8988T (cell line): ENCODE results near the gene PLEKHG5.
A peak's percentile ranks its signal among the peaks of the same experiment; 100 is the strongest.

ENCODE experiments used
- DNase-seq: peaks from one replicate; pipeline ENCODE4 v3.0.0; 2011

Gene PLEKHG5

DNA sequence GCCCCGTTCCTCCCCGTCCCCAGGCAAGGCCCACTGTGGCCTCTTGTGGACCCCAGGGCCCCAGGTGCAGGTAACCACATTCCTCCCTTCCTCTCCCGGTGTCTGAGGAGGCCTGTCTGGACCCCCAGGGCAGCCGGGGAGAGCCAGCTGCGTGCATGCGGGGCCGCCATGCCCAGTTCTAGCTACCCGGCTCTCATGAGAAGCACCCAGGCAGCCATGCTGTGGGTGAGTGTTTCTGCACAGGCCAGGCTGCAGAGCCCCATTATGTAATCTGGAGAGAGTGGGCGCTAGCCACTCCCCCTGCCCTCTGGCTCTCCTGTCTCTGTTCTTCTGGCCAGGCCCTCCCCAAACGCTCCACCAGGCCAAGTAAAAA, 18.4 kb upstream of the PLEKHG5 start:
- DNase-seq, result no peak

DNA sequence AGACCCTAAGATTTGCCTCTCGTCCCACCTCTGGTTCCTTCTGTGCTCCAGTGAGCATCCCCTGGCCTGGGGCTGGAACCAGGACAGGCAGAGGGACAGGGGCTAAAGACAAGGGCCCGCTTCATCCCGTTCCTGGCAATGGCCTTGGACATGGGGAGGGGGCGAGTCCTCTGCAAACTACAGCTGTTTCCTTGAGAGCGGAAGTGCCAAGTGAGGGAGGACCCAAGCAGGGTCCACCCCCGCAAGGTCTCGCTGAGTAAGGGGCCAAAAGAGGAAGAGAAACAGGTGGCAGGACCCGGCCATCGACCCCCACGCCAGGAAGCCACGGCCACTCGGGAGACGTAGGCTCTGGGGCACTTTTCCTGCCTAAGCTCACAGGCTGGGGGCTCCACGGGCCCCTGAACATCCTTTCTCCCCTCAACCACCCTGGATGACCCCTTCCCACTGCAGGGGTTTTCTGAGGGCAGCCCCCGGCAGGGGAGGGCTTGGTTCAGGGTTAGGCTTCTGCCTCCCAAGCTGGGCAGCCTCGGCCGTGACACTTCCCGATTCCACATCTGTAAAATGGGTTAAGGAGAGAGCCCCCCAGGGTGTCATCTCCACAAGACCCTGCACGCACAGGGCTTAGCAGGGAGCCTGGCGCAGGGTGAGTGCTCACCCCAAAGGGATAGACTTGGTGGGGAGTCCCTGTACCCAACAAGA, 17.9 kb upstream of the PLEKHG5 start:
- no peak for DNase-seq

DNA sequence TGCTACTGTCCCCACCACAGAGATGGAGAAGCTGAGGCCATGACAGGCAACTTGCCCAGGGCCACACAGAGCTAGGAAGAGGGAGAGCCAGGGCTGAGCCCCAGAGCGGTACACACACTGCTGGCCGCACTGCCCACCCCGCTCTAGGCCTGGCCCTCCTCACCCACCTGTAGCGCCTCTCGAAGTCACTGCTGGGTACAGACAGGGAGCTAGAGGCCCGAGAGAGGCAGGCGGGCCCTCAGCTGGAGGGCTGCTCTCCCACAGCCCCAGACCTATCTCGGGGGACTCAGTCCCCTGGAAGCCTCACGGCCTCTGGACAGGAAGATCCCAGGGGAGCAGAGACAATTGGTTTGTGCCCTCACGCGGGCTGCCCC, 17.3 kb upstream of the PLEKHG5 start:
- DNase-seq, result no peak

DNA sequence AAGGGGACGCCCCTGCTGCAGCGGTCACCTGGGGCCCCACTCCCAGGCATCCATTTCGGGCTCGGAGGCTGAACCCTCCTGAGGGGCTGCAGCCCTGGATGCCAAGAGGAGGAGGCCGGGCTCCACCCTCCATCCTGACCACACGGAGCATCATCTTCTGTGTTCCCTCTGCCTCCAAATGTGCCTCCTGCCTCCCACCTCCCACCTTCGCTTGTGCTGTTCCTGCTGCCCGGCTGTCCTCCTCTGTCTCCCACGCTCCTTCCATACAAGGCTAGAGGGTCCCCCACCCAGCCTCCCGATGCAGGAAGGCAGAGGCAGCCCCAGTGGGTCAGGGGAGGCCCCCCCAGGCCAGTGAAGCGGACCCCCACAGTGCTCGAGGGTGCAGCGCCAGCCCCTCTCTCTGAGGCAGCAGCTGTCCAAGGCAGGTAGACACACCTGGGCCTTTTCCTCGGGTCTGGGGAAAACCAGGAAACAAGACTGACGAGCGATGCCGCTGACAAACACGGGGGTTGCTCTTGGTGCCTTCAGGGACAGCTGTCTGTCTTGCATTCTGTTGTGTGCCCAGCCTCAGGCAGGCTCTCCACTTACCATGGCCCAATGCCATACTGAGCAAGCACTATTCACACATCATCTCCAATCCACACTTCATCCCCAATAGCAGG, 16.8 kb upstream of the PLEKHG5 start:
- DNase-seq, result no peak

DNA sequence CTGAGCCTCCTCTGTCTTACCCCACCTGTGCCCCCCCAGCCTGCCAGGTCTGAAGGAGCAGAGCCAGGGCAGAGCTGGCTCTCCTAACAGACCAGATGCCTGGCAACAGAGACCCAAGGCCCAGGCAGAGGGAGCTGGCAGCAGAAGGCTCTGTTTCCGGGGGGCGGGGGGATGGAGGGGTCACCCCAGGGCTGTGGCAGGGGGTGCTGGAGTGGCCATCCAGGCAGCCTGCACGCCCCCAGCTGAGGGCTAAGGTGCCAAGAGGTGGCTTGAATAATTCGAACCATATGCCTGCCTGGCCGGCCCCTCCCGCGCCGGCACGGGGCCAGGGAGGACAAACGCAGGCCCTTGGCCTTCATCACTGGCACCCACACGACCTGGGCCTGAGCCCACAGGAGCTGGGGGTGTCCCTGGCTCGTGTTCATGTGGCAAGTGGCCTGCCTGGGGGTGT, 16.0 kb upstream of the PLEKHG5 start:
- no peak for DNase-seq

DNA sequence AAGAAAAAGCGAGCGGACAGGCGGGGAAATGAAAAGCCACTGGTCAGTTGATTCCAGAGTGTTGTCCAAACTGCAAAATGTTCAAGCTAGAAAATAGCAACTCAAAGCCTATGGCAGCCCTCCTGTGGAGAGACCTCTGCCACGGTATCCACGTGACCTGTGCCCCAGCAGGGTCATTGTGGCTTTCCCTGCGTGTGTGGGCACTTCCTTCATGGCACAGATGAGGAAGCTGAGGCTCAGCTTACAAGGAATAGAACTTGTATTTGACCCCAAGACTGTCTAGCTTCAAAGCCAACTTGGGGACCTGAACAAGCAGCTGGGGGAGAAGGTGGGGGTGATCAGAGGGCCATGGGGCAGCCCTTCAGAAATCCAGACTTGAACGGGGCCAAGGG, 15.6 kb upstream of the PLEKHG5 start:
- DNase-seq, result no peak

DNA sequence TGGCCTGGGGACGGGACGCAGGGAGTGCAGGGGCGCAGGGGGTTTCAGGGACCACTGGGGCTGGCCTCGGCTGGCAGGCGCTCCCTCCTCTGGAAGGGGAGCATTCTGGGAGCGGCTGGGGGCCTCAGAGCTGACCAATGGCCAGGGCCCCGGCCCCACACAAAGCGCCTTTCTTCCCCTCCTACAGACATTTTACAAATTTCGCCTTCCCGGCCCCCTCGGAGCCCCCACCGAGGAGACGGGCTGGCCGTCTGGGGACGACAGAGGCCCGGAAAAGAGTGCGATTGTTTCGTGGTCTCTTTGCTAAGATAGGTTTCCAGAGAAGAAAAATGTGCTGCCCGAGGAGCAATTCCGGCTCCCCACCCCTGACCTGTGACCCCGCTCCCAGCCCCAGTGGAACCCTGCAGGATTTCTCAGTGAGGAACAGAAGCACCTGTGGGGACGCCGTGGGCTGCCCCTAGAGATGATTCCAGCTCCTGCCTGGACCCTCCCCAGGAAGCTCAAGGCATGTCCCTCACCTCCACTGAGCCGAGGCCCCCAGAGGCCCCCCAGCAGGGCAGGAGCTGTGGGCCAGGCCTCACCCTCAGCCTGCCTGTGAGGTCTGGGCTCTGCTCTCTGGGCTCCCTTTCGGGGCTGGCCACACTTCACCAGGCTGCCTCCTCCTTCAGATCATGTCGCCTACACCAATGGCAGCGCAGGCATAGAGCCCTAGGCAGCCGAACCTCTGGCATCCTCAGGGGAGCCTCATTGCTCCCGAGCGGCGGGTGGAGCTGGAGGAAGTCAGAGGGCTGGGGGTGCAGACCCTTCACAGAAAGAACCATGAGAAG, 15.0 kb upstream of the PLEKHG5 start:
- no peak for DNase-seq

DNA sequence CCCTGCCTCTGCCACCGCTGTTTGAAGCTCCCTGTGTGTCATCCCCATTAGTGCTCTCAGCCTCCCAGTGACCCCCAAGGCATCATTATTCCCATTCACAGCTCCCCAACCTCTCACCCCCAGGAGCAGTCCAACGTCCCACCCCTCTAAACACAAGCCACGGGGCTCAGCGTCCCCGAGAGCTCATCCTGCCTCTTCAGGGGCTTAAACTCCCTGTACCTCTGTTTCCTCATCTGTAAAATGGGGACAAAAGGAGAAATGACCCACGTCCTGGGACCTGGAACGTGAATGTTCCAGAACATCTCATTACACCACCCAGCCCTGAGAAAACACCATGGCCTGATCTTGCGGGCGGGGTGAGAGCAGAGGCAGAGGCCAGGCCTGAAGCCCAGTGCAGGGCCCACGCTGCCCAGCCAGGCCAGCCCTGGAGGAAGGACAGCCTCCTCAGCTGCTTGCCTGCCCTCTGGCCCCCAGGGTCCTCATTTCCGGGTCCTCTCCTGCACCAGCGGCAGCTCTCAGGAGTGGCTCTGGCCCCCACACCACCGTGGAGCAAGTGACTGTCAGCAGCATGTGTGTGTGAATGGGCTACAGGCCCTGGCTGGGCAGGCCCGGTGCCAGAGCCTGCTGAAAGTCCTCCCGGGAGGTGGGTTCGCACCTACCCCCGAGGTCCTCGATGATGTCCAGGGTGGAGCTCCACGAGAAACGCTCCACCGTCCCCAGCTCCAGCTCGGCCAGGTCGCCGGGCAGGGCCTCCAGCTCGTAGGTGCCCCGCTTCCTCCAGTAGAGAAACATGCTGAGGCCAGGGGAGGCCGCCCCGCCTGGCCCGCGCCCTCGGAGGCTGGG, 14.1 kb upstream of the PLEKHG5 start:
- DNase-seq, result no peak

DNA sequence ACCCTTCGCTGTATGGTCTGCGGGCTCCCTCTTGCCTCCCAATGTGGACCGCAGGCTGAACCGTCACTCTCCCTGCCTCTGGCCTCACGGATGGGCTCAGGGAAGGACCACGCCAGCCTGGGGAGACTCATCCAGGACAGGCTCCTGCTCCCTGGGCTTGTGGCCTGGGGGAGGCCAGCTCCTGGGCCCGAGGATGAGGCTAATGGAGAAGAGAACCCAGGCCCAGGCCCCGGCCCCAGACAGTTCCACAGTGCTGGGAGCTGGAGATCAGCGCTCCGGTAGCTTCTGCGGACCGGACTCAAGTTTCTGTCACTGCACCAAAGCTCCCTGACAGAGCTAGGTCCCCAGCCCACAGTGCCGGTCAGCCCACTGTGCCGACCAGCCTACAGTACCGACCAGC, 13.4 kb upstream of the PLEKHG5 start:
- DNase-seq, result no peak

DNA sequence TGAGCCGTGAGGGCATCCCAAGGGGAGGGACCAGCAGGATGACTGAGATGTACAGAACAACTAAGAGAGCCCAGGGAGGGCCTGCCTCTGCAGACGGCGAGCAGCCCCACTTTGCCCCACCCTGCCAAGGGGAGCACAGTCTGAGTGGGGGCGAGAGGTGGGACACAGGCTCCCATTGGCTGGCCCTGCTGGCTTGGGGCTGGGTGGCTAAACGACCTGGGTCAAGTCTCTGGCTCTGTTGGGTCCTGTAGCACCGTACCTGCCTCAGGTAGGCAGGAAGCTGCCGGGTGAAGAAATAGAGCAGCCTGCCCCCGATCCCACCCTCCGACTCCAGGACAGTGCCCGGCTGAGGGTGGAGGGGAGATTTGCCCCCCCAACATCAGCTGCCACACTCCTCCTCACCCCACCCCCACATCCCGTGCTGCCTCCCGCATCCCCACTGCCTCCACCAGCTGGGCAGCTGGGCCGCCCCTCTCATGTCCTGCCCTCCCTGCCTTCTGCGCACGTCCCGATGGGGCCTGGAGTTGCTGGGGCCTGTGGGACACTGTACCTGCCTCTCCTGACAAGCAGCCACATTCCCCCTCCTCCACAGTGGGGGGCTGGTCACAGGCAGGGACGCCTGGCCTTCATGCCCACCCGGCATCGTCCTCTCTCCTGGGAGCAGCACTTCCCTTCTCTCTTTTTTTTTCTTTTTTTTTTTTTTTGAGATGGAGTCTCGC, 12.6 kb upstream of the PLEKHG5 start:
- no peak for DNase-seq

DNA sequence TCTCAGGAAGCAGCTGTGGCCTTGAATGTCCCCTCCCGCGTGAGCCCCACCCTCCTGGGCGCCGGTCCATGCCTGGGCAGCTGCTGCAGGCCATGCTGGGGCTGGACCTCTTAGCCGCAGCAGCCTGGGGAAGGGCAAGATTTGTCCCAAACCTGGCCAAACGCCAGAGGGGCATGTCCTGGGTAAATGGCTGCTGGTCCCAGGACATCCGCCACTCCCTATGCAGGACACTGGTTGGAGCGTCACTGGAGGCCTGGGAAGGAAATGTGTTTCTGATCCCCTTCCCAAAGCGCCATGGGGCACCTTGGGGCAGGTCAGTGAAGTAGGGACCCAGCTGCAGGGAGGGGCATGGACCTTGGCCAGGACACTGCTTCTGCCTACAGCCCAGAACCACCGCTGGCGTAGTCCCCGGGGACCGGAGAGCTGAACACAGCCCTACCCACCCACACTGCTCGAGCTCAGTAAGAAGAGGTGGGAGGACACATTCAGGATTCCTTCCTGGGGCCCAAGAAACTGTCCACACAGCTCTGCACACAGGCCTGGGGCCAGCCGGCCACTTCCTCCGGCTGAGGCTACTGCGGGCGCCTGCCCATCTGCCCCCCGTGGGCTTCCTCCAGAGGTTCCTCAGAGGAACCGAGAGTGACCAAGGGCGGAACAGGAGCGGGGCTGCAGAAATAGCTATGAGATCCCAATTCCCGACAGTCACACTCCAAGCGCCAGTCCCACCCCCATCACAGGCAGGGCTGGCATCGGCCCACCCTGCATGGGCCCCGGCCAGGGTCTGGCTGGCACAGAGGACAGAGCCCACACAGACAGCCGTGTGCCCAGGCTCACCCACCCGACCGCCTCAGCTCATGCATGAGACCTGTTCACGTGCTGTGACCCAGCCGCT, 10.8 kb upstream of the PLEKHG5 start:
- no peak for DNase-seq

DNA sequence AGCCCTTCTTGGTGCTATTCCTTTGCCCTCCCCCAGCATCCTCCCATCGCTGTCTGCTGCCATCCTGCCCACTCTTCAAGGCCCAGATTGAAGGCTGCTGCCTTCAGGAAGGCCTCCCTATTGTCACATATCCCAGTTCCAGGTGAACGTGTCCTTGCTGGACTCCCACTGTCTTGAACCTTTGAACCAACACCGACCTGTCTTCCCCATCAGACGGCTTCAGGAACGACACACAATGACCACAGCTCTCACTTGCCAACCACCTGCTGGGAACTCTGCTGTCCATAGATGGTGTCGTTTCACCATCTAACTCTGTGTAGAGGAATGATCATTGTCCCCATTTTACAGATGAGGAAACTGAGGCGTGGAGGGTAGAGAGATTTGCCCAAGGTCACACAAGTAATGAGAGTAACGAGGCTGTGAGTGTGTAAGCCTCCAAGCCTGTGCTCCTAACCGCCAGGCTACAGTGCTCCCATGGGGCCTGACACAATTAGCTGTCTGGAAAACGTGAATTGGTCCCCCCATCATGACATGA, 9.9 kb upstream of the PLEKHG5 start:
- DNase-seq, result no peak

DNA sequence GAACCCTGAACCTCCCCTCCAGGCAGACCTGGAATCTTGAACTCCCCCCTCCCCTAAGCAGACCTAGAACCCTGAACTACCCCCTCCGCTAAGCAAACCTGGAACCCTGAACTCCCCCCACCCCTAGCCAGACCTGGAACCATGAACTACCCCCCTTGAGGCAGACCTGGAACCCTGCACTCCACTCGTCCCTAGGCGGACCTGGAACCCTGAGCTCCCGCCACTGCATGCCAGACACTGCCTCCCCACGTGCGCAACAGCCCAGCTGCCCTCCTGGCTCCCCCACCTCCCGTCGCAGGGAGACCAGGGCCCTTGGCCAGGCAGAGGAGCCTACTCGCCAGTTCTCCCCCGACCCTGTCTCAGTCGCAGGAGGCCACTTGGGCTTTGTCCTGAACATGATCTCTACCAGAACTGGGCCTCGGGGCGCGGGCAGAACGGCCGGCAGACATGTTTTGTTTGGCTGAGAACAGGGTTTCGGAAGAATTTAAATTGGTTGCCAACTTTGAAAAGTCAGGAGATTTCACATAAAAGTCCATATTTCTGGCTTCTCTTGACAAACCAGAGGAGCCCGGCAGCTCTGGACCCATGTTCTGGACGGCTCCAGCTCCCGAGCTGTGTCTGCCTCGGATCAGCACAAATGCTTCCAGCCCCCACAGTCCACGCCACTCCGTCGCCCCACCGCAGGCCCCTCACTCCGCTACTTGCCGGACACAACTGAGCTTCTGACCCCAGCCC, 9.2 kb upstream of the PLEKHG5 start:
- DNase-seq, result no peak

DNA sequence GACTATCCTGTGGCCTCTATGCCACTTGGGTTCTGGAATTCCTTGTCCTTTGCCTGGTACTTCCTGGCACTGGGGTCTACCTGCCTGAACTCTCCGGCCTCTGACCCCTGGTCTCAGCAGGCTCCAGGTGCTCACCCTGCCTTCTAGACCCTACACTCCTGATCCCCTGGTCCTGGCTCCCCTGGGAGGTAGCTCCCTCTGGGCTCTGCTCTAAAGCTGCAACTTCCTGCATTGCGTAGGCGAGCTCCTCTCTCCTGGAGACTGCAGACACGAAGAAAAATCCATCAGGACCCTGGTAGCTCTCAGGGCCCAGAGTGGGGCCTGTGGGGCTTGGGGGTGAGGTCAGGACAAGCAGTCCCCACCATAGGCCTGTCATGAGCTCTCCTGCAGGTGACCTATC, 7.8 kb upstream of the PLEKHG5 start:
- DNase-seq, result no peak

DNA sequence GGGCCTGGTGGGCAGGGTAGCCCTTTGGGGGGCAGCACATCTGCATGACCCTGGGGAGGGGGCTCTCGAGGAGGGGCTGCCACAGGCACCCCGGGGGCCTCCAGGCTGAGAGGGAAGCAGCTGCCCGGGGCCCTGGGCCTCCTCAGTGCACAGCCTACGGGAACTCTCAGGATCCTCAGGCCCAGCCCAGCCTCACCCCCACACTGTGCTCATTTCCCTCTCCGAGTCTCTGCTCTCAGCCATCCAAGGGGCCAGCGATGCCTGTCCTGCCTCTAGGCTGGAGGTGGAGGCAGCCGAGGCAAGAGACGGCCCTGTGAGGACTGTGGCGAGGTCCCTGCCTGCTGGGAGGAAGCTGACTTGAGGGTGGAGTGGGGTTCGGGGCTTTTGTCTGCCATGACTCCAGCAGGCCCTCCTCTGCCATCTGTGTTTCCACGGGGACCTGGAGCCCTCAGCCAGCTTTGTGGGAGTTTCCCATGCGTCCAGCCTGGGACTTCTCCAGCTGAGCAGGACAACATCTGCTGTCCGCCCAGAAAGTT, 7.2 kb upstream of the PLEKHG5 start:
- no peak for DNase-seq

DNA sequence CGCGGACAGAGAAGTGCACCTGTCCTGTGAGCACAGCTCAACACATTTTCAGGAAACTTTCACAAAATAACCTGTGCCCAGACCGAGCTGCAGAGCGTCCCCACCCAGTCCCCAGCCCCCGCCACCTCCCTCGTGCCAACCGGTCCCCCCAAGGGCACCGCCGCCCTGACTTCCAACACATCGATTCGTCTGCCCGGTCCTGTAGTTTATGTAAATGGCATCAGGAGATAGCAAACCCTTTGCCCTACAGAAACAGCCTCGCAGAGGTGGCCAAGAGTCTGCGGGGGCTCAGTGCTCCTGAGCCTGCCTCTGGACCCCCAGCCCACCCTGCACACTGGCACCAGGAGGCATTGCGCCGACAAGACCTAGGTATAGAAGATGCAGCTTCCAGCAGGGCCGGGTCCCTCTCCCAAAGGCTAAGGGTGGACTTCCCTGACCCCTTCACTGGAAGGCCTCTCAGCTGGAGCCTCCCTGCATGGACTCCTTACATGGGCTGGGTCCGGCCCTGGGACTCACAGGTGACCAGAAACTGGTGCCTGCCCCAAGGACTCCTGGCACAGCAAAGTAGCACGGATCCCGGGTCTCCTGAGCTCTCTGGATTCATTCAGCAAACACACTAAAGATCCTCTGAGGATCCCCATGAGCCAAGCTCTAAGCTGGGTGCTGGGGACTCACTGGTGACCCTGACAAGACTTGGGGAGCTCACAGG, 6.6 kb upstream of the PLEKHG5 start:
- DNase-seq, result no peak

DNA sequence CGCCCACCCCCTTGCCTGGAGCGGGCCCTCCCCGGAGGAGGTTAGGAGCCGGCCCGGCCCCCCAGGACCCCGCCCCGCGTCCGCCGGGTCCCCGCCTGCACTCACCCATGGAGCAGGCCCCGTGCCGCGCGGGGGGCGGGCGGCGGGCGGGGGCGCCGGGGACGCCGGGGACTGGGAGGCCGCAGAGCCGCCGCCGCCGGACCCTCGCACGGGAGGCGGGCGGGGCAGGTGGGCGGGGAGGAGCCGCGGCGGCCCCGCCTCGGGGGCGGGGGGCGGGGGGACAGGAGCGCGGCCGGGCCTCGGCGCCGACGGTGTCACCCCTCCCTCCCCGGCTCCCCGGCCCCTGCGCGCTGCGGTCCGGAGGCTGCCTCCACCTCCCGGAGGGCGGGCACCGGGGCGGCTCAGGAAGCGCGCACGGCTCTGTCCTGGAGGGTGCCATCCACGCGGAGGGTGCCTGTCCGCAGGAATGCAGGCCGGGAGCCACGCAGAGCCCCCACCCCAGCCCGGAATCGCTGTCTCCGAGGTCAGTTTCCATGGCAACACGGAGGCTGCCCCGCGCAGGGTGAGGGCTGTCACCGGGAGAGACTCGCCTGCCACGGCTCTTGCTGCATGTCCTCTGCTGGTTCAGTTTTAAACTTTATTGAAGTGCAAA, 5.9 kb upstream of the PLEKHG5 start:
- DNase-seq, result peak; percentile 80

DNA sequence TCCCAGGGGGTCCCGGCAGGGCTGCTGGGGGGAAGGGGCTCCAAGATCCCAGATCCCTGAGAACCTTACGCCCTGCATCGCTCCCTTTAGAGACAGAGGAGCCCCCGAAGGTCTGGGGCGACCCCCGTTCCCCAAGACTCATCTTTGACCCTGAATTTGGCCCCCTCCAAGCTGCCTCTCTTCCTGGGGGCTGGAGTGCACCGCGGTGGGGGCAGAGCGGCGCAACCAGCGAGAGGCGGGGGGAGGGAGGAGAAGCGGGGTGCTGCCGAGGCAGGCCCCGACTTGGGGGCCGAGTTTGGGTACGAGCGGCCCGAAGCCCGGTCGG, 5.4 kb upstream of the PLEKHG5 start:
- DNase-seq, result no peak

DNA sequence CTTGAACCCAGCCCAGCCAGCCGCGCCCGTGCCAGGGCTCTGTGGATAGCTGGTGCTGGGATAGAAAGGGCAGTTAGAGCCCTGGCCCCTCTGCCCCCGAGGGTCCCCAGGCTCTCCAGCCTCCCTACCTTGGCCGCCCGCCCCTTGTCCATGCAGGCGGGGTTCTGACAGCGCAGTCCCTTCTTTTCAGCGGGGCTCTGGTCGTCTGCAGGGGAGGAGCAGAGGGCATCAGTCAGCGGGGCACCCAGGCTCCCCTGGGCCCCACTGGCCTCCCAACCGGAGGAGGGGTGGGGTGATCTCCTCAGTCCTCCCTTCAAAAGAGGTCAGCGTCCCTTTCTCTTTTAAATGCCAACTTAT, 4.9 kb upstream of the PLEKHG5 start:
- no peak for DNase-seq
